Activated naive CD8-positive, alpha-beta T cell (primary cell): ENCODE data around the gene SPSB4.

ENCODE experiments used
- H3K27ac Mint-ChIP-seq: one replicate; pipeline ENCODE4 v1.8.0; 2021; ENCODE audit warnings: mixed read lengths
- H3K27me3 Mint-ChIP-seq: one replicate; pipeline ENCODE4 v1.8.0; 2021; ENCODE audit warnings: mixed read lengths
- H3K36me3 Mint-ChIP-seq: one replicate; pipeline ENCODE4 v1.8.0; 2021; ENCODE audit warnings: mixed read lengths
- H3K4me1 Mint-ChIP-seq: one replicate; pipeline ENCODE4 v1.8.0; 2021; ENCODE audit warnings: low read depth, mixed read lengths
- H3K4me3 Mint-ChIP-seq: one replicate; pipeline ENCODE4 v1.8.0; 2021; ENCODE audit warnings: mild to moderate bottlenecking, mixed read lengths
- H3K9me3 Mint-ChIP-seq: one replicate; pipeline ENCODE4 v1.8.0; 2021; ENCODE audit warnings: low read depth, mixed read lengths

The SPSB4 gene

DNA sequence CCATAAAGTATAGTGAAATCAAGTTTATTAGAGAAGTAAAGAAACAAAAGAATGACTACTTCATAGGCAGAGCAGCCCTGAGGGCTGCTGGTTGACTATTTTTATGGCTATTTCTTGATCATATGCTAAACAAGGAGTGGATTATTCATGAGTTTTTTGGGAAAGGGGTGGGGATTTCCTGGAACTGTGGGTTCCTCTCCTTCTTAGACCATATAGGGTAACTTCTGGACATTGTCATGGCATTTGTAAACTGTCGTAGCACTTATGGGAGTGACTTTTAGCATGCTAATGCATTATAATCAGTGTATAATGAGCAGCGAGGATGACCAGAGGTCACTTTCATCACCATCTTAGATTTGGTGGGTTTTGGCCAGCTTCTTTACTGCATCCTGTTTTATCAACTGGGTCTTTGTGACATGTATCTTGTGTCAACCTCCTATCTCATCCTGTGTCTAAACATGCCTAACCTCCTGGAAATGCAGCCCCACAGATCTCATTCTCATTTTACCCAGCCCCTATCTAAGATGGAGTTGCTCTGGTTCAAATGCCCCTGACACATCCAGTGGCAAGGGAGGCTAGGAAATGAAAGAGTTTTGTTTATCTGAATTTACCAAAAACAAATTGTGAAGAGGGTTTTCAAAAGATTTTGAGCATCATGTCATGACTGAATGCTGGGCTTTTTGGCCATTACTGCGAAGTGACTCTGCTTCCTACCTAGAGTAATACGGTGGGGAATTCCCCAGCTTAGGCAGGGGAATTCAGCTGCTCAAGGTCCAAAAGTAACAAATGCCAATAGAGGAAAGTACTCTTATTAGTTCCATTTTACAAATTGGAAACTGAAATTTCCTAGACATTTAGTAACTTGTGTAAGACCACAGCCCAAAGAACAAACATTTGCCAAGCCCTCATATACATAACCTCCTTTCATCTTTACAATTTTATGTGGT is 6.2 kb upstream of the SPSB4 start:
- Mint-ChIP-seq H3K27me3 (peaks cover 18% of the 10 kb centered on the region), H3K4me3 (no peak overlapping the region), H3K9me3 (no peaks in the 10 kb centered on the region), H3K4me1 (no peaks in the 10 kb centered on the region), H3K36me3 (no peaks in the 10 kb centered on the region), H3K27ac (no peak overlapping the region)

DNA sequence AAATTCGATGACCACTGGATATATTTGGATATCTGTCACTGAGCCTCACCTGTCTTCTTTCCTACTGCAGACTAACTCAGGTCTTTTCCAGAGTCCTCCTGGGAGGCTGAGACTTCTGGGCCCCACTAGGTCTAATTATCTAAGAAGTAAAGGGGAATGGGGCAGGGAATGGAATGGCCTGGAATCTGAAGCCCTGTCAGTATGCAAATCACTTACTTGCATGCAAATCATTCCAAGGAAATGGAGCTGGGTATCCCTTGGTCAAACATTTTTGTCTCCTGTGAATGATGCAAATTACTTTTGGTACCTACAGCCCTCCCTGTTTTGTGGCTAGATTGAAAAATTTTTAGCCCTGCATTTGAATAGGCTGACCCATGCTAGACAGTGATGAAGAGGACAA is 5.3 kb upstream of the SPSB4 start:
- Mint-ChIP-seq H3K27me3 (peaks cover 27% of the 10 kb centered on the region), H3K4me3 (no peak overlapping the region), H3K27ac (no peak overlapping the region), H3K9me3 (no peaks in the 10 kb centered on the region), H3K4me1 (peaks cover 2% of the 10 kb centered on the region), H3K36me3 (no peaks in the 10 kb centered on the region)

DNA sequence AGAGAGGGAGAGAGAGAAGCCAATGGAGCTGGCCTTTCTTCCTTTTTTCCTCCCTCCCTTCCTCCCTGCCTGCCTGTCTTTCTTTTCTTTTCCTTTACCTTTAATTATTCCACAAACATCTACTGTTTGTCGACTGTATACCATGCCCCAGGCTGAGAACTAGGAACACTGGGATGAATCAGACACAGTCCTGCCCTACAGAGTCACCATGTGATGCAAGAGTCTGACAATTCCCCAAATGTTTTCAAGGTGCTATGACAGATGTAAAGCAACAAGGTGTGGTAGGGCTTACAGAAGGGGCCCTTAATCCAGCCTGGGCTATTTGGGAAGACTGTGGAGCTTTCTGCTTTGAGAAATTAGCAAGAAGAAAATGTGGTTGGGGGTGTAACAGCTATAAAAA is 4.0 kb upstream of the SPSB4 start:
- Mint-ChIP-seq H3K9me3 (no peaks in the 10 kb centered on the region), H3K27me3 (peaks cover 30% of the 10 kb centered on the region), H3K36me3 (no peaks in the 10 kb centered on the region), H3K27ac (no peak overlapping the region), H3K4me1 (peaks cover 5% of the 10 kb centered on the region), H3K4me3 (no peak overlapping the region)

DNA sequence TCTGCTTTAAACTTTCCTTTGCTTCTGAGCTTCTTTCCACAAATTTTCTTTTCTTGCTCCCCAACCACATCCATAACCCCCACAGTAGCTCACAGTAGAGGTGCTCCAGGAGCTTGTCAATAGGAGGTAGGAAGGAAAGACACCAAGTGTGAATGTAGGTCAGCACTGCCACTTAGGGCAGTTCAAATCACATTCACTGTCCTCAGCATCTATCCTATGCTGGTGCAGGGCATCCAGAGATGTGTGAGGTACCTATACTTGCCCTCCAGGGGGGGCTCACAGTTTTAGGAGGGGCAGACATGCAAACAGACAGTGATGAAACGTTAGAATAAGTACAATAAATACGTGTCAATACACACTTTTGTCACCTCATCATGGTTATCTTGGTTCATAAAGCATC is 1.5 kb upstream of the SPSB4 start:
- H3K4me3 Mint-ChIP-seq = peak overlapping the region; percentile 69
- H3K27ac Mint-ChIP-seq = no peak overlapping the region
- no peaks in the 10 kb centered on the region for H3K36me3 Mint-ChIP-seq
- H3K9me3 Mint-ChIP-seq = no peaks in the 10 kb centered on the region
- H3K4me1 Mint-ChIP-seq = peaks cover 6% of the 10 kb centered on the region
- peaks cover 36% of the 10 kb centered on the region for H3K27me3 Mint-ChIP-seq

DNA sequence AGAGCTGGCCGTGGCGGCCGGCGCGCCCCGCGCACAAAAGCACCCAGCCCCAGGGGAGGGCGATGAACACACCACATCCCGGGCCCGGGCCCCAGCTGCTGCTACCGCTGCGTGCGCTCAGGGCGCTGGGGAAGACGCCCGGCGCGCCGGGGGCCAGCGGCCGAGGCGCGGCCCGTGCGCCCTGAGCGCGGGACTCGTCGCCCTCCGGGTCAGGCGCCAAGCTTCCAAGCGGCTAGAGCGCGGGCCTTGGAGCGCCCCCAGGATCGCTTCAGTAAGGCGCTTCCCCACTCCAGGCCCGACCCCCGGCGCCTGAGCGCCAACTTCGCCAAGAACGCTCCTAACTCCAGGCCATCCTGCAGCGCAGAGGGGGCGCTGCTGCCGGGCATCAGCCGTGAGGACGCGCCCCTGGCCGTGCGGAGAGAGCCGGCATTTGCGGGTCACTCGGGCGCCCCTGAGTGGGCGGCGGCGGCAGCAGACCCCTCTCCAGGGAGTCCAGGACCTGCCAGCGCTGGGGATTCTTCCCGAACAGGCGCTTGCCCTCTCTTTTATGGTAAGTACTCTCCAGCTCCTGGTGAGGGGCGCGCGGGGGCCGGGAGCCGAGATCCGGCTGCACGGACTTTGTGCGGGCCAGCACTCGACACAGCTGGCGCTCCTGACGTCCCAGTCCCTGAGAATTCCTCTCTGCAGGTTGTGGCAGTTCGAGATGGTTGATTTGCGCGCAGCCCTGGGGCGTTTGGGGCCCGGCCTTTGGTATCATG is 475 bp downstream of the SPSB4 start:
- Mint-ChIP-seq H3K36me3 (no peaks in the 10 kb centered on the region), H3K4me3 (peak overlapping the region; percentile 82), H3K27ac (no peak overlapping the region), H3K27me3 (peaks cover 38% of the 10 kb centered on the region), H3K9me3 (no peaks in the 10 kb centered on the region), H3K4me1 (peaks cover 6% of the 10 kb centered on the region)

DNA sequence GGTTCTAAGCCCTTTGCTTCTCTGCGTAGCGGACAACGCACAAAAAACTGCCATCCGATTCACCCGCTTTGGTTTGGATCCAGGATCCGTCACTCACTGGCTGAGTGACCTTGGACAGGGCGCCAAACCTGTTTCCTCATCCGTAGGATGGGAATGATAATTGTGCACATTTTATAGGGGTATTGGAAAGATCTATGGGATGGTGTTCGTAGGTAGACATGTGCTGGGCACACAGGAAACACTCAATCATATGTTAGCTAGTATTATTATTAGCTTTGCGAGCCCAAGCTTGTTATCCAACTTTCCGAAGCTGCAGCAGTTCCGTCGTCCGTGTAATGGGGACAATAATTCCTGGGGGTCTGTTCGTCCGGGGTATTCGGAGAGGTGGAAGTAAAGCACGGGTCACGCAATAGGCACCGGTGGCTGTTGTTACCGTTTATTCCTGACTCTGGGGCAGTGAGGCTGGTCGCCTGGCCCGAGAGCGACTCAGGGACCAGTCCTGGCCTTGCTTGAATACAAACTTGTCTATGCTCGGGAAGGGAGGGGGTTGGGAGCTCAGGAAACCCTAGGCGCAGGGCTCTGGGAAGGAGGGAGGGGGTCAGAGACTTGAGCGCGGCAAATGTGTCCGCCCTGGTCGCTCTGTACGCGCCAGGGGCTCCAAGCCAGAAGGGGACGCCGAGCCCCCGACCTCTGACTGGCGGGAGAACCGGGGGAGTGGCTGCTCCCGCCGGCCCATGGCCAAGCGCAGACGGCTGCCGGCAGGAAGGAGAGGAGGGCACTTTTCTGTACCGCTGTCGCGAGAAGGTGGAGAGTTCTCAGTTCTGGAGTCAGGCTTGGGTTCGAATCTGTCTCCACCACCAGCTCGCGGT is 1.3 kb downstream of the SPSB4 start:
- Mint-ChIP-seq H3K4me1 (peaks cover 6% of the 10 kb centered on the region), H3K36me3 (no peaks in the 10 kb centered on the region), H3K9me3 (no peaks in the 10 kb centered on the region), H3K27ac (no peak overlapping the region), H3K4me3 (peak overlapping the region; percentile 82), H3K27me3 (peaks cover 38% of the 10 kb centered on the region)

DNA sequence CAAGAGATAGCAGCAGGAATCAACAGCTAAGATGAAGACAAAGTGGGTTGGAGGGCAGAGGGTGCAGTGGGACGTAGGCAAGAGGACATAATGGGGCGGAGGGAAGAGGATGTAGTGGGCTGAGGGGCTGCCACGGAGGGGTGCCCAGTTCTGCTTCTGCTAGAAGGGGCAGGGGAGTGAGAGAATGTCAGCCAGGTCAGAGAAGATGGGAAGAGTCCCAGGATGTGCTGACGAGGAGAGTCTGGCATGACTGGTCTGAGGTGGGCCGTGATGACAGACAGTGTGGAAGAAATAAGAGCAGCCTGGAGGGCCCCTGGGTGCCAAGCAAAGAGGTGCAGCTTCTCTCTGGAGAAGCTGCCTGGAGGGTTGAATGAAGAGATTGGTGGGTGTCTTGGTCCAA is 4.0 kb downstream of the SPSB4 start:
- Mint-ChIP-seq H3K9me3 (no peaks in the 10 kb centered on the region), H3K27me3 (peaks cover 20% of the 10 kb centered on the region), H3K27ac (no peak overlapping the region), H3K4me3 (no peak overlapping the region), H3K36me3 (no peaks in the 10 kb centered on the region), H3K4me1 (peaks cover 6% of the 10 kb centered on the region)

DNA sequence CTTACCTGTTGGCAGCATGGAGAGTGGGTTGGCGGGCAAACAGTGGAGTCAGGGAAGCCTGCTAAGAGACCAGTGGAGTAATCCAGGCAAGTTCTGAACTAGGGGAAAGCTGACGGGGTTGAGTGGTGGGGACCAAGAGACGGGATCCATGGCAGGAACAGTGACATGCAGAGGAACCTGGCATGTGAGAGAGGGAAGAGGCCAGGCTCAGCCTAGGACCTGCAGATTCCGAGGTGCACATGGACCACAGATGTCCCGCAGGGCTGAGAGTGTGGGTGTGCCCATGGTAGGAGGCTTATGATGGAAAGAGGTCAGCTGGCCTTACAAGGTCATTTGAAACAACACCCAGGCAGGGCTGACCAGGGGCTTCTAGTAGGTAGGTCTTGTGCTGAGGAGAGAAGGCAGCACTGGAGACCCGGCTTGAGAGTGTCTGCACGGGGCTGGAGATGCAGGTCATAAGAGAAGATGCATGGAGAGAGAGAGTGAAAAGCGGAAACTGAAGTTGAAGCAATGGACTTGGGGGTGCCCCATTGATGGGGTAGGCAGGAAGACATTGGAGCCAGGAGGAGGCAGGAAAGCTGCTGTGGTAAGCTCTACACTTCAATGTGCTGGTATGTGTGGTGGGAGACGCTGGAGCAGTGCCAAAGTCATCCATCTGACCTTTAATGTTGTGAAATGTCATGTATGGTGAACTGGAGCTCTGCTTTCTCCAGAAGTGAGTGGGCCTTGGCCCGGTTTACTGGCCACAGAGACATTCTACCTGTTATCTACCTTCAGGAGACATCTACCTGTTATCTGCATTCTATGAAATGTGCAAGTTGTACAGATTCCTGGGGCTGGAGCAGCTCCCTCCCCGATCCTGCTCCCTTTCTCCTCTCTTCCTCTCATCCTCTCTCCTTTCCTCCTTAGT is 4.6 kb downstream of the SPSB4 start:
- no peak overlapping the region for H3K27ac Mint-ChIP-seq
- H3K9me3 Mint-ChIP-seq = no peaks in the 10 kb centered on the region
- H3K36me3 Mint-ChIP-seq = no peaks in the 10 kb centered on the region
- H3K27me3 Mint-ChIP-seq = peaks cover 13% of the 10 kb centered on the region
- no peak overlapping the region for H3K4me3 Mint-ChIP-seq
- peaks cover 4% of the 10 kb centered on the region for H3K4me1 Mint-ChIP-seq

DNA sequence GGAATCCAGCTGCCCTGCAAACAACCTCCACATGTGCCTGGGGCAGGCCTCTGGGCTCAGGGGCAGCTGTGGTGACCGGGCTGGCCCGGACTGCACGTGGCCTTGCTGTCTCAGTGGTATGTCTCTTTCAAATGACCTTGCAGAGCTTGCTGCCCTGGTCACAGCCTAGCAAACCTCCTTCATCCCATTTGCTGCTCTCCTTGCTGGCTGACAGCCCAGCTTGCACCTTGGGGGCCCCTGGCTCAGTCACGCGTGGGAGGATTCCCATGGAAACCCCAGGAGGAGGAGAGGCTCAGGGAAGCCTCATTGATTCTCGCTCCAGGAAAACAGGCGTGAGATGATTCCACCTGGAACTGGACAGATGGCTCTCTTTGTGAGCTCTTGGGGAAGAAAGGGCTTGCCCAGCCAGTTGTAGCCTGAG is 5.6 kb downstream of the SPSB4 start:
- no peaks in the 10 kb centered on the region for H3K36me3 Mint-ChIP-seq
- H3K27me3 Mint-ChIP-seq = peaks cover 12% of the 10 kb centered on the region
- no peak overlapping the region for H3K4me3 Mint-ChIP-seq
- no peaks in the 10 kb centered on the region for H3K9me3 Mint-ChIP-seq
- peaks cover 4% of the 10 kb centered on the region for H3K4me1 Mint-ChIP-seq
- no peak overlapping the region for H3K27ac Mint-ChIP-seq

DNA sequence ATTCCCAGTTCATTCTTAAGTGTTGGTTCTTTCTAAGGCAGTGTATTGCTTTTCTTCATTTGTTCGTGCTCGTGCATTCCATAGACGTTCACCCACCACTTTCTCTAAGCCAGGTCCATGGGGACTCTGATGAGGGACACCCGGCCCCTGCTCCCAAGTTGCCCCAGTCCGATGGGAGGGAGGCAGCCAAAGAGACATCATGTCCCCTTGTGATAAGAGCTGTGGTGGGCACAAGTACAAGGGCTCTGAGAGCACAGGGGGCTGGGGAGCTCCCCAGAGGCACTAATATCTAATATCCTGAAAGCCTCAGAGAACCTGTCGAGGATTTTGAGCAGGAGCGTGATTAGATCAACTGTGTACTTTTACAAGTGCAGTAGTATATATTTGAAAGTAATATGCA is 6.3 kb downstream of the SPSB4 start:
- H3K36me3 Mint-ChIP-seq = no peaks in the 10 kb centered on the region
- H3K9me3 Mint-ChIP-seq = no peaks in the 10 kb centered on the region
- no peak overlapping the region for H3K4me3 Mint-ChIP-seq
- peaks cover 7% of the 10 kb centered on the region for H3K27me3 Mint-ChIP-seq
- no peak overlapping the region for H3K27ac Mint-ChIP-seq
- H3K4me1 Mint-ChIP-seq = no peaks in the 10 kb centered on the region

DNA sequence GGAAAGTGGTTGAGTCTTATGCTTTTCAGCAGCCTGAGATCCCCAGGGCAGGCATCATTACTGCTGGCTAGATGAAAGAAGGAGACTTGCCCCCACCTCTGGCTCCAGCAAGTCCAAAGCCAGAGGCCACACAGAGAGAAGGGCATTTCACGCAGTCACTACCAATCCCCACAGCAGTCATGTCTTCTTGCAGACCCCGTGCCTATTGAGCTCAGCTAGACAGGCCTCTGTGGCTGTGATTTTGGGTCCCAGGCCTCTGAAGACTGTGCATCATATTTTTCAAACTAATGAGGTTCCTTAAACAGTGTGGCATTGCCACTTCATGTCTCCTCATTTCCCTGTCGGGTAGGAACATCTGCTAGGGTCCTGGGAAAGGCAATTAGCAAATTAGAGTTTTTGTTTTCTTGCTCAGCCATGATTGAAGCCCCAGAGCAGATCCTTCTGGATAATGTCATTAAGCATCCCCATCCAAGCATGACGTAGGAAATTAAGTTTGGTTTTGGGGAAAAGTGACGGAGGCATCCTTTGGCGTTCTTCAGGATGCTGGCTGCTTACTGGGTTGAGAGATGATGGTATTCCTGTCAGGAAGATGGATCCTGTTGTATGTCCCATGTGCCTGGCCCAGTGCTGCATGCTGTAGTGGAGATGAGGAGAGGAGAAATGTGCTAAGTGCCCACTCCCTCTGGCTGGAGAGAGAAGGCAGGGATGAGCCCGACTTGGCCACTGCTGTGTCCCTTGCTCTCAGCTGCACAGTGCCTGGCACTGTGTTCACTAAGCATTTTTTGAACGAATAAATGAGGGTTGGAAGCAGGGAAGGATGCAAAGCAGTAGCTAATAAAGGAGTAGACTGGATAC is 7.0 kb downstream of the SPSB4 start:
- no peaks in the 10 kb centered on the region for H3K4me1 Mint-ChIP-seq
- peaks cover 5% of the 10 kb centered on the region for H3K27me3 Mint-ChIP-seq
- H3K4me3 Mint-ChIP-seq = no peak overlapping the region
- no peak overlapping the region for H3K27ac Mint-ChIP-seq
- H3K36me3 Mint-ChIP-seq = no peaks in the 10 kb centered on the region
- H3K9me3 Mint-ChIP-seq = no peaks in the 10 kb centered on the region

DNA sequence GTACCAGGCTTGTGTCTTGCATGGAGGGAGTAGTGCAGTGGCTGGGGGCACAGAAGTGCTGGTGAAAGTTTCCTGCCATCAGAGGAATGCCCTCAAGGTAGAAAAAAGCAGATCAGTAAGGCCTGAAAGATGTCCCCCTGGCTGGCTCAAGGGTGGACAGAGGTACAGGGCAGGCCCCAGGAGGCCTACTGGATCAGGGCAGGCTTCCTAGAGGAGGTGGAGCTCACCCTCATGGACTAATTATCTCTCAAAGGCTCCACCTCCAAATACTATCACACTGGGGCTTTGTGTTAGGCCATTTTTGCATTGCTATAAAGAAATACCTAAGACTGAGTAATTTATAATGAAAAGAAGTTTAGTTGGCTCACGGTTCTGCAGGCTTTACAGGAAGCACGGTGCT is 7.8 kb downstream of the SPSB4 start:
- Mint-ChIP-seq H3K4me3 (no peak overlapping the region), H3K36me3 (no peaks in the 10 kb centered on the region), H3K27me3 (peaks cover 2% of the 10 kb centered on the region), H3K9me3 (no peaks in the 10 kb centered on the region), H3K4me1 (no peaks in the 10 kb centered on the region), H3K27ac (no peak overlapping the region)

DNA sequence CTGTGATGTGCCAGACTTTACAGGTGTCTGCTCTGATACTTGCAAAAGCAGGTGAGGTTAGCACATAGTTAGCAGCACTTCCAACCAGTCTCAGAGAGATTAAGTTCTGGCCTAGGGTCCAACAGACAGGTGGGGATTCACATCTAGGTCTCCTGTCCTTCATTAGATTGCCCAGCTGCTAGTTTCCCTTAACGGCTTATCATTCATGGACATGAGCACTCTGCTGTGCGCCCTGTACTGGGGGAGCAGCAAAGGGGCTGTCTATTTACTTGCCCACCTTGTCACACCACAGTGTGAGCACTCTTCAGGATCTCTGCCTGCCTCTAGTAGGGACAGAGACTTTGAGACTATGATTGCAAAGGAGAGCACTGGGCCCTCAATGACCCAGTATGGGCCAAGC is 8.7 kb downstream of the SPSB4 start:
- Mint-ChIP-seq H3K36me3 (no peaks in the 10 kb centered on the region), H3K27ac (no peak overlapping the region), H3K27me3 (peaks cover 2% of the 10 kb centered on the region), H3K9me3 (no peaks in the 10 kb centered on the region), H3K4me1 (no peaks in the 10 kb centered on the region), H3K4me3 (no peak overlapping the region)
